ENCODE results near the gene TMEM243. TPM values are rescaled to one million over a fixed set of nuclear protein-coding genes. Genes with fewer than 3 reads are reported as not detected.

The TMEM243 gene
- total and polyA plus RNA-seq, 2 experiments from 2014 or later = 44.5 to 82.5 TPM

DNA sequence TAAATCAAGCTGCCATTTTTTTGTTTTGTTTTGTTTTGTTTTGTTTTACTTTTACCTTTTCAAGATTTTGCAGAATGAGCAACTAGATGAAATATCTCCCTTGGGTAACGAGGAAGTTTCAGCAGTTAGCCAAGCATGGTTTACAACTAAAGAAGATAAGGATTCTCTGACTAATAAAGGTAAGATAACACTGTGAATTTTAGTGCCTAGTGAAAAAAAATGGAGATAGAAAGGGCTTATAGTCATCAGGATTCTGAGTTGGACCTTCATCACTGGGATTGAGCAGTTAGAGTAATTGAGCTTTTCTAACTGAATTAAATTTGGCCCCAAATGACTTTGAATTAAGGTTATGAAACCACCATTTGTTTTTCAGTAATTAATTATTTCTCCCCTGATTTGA lies 46.1 kb downstream of the TMEM243 start (continued):
- TF ChIP-seq, protein P1, sequence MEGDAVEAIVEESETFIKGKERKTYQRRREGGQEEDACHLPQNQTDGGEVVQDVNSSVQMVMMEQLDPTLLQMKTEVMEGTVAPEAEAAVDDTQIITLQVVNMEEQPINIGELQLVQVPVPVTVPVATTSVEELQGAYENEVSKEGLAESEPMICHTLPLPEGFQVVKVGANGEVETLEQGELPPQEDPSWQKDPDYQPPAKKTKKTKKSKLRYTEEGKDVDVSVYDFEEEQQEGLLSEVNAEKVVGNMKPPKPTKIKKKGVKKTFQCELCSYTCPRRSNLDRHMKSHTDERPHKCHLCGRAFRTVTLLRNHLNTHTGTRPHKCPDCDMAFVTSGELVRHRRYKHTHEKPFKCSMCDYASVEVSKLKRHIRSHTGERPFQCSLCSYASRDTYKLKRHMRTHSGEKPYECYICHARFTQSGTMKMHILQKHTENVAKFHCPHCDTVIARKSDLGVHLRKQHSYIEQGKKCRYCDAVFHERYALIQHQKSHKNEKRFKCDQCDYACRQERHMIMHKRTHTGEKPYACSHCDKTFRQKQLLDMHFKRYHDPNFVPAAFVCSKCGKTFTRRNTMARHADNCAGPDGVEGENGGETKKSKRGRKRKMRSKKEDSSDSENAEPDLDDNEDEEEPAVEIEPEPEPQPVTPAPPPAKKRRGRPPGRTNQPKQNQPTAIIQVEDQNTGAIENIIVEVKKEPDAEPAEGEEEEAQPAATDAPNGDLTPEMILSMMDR (conservative IDR thresholded peaks at IDR 0.05; ENCODE audit: low read depth in 2 of 2) = no peak
- TF ChIP-seq EZH2 (IDR thresholded peaks at IDR 0.05; ENCODE audit: low read depth, unreplicated experiment) (no peak), ZNF114 (CRISPR knock-in tag; IDR thresholded peaks at IDR 0.05) (no peak)

GRCh38 chr7:87171282-87171934 lies 48.1 kb downstream of the TMEM243 start:
- Histone ChIP-seq H3K27ac (ENCODE audit: low read depth) (no peak overlapping the region), H3K4me3 (no peak overlapping the region), H3K27me3 (ENCODE audit: insufficient read depth) (no peaks in the 10 kb centered on the region), H3K9me2 (ENCODE audit: insufficient read depth) (no peaks in the 10 kb centered on the region), H3K4me1 (ENCODE audit: insufficient read depth) (no peaks in the 10 kb centered on the region), H3K79me2 (replicated peaks; ENCODE audit: insufficient read depth) (peaks cover 9% of the 10 kb centered on the region), H3F3A (replicated peaks; ENCODE audit: low read depth) (no peaks in the 10 kb centered on the region), H3K36me3 (ENCODE audit: insufficient read depth) (peaks cover 85% of the 10 kb centered on the region), H2AFZ (no peak overlapping the region), H4K20me1 (replicated peaks; ENCODE audit: insufficient read depth) (peaks cover 9% of the 10 kb centered on the region), H3K4me2 (no peak overlapping the region)
- ATAC-seq (no peak), DNase-seq (ENCODE audit: low spot score) (no peak)
- Mint-ChIP-seq H3K4me1 (no peaks in the 10 kb centered on the region), H3K36me3 (ENCODE audit: low read depth) (peaks cover 87% of the 10 kb centered on the region), H3K9me3 (no peaks in the 10 kb centered on the region), H3K27ac (no peak overlapping the region), H3K4me3 (no peak overlapping the region), H3K27me3 (ENCODE audit: insufficient read depth, low read depth, poor library complexity) (no peaks in the 10 kb centered on the region)
- TF ChIP-seq EZH2 (IDR thresholded peaks at IDR 0.05; ENCODE audit: low read depth, unreplicated experiment) = no peak
- no peak for TF ChIP-seq EZH2phosphoT487 (IDR thresholded peaks at IDR 0.05; ENCODE audit: unreplicated experiment)
- no peak for TF ChIP-seq POLR2AphosphoS5 (IDR thresholded peaks at IDR 0.05; ENCODE audit: low read depth)
- TF ChIP-seq, protein P2, sequence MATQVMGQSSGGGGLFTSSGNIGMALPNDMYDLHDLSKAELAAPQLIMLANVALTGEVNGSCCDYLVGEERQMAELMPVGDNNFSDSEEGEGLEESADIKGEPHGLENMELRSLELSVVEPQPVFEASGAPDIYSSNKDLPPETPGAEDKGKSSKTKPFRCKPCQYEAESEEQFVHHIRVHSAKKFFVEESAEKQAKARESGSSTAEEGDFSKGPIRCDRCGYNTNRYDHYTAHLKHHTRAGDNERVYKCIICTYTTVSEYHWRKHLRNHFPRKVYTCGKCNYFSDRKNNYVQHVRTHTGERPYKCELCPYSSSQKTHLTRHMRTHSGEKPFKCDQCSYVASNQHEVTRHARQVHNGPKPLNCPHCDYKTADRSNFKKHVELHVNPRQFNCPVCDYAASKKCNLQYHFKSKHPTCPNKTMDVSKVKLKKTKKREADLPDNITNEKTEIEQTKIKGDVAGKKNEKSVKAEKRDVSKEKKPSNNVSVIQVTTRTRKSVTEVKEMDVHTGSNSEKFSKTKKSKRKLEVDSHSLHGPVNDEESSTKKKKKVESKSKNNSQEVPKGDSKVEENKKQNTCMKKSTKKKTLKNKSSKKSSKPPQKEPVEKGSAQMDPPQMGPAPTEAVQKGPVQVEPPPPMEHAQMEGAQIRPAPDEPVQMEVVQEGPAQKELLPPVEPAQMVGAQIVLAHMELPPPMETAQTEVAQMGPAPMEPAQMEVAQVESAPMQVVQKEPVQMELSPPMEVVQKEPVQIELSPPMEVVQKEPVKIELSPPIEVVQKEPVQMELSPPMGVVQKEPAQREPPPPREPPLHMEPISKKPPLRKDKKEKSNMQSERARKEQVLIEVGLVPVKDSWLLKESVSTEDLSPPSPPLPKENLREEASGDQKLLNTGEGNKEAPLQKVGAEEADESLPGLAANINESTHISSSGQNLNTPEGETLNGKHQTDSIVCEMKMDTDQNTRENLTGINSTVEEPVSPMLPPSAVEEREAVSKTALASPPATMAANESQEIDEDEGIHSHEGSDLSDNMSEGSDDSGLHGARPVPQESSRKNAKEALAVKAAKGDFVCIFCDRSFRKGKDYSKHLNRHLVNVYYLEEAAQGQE (IDR thresholded peaks at IDR 0.05; ENCODE audit: unreplicated experiment) = no peak
- TF ChIP-seq JUNB (IDR thresholded peaks at IDR 0.05; ENCODE audit: unreplicated experiment) = no peak
- no peak for TF ChIP-seq CREB1 (CRISPR knock-in tag; IDR thresholded peaks at IDR 0.05; ENCODE audit: low read depth)
- TF ChIP-seq, protein P3, sequence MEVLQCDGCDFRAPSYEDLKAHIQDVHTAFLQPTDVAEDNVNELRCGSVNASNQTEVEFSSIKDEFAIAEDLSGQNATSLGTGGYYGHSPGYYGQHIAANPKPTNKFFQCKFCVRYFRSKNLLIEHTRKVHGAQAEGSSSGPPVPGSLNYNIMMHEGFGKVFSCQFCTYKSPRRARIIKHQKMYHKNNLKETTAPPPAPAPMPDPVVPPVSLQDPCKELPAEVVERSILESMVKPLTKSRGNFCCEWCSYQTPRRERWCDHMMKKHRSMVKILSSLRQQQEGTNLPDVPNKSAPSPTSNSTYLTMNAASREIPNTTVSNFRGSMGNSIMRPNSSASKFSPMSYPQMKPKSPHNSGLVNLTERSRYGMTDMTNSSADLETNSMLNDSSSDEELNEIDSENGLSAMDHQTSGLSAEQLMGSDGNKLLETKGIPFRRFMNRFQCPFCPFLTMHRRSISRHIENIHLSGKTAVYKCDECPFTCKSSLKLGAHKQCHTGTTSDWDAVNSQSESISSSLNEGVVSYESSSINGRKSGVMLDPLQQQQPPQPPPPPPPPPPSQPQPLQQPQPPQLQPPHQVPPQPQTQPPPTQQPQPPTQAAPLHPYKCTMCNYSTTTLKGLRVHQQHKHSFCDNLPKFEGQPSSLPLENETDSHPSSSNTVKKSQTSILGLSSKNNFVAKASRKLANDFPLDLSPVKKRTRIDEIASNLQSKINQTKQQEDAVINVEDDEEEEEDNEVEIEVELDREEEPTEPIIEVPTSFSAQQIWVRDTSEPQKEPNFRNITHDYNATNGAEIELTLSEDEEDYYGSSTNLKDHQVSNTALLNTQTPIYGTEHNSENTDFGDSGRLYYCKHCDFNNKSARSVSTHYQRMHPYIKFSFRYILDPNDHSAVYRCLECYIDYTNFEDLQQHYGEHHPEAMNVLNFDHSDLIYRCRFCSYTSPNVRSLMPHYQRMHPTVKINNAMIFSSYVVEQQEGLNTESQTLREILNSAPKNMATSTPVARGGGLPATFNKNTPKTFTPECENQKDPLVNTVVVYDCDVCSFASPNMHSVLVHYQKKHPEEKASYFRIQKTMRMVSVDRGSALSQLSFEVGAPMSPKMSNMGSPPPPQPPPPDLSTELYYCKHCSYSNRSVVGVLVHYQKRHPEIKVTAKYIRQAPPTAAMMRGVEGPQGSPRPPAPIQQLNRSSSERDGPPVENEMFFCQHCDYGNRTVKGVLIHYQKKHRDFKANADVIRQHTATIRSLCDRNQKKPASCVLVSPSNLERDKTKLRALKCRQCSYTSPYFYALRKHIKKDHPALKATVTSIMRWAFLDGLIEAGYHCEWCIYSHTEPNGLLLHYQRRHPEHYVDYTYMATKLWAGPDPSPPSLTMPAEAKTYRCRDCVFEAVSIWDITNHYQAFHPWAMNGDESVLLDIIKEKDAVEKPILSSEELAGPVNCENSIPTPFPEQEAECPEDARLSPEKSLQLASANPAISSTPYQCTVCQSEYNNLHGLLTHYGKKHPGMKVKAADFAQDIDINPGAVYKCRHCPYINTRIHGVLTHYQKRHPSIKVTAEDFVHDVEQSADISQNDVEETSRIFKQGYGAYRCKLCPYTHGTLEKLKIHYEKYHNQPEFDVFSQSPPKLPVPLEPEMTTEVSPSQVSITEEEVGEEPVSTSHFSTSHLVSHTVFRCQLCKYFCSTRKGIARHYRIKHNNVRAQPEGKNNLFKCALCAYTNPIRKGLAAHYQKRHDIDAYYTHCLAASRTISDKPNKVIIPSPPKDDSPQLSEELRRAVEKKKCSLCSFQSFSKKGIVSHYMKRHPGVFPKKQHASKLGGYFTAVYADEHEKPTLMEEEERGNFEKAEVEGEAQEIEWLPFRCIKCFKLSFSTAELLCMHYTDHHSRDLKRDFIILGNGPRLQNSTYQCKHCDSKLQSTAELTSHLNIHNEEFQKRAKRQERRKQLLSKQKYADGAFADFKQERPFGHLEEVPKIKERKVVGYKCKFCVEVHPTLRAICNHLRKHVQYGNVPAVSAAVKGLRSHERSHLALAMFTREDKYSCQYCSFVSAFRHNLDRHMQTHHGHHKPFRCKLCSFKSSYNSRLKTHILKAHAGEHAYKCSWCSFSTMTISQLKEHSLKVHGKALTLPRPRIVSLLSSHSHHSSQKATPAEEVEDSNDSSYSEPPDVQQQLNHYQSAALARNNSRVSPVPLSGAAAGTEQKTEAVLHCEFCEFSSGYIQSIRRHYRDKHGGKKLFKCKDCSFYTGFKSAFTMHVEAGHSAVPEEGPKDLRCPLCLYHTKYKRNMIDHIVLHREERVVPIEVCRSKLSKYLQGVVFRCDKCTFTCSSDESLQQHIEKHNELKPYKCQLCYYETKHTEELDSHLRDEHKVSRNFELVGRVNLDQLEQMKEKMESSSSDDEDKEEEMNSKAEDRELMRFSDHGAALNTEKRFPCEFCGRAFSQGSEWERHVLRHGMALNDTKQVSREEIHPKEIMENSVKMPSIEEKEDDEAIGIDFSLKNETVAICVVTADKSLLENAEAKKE (CRISPR knock-in tag; IDR thresholded peaks at IDR 0.05) = no peak
- no peak for TF ChIP-seq ZNF114 (CRISPR knock-in tag; IDR thresholded peaks at IDR 0.05)
- TF ChIP-seq ZNF331 (CRISPR knock-in tag; IDR thresholded peaks at IDR 0.05; ENCODE audit: low read depth) = no peak
- TF ChIP-seq ETS1 (IDR thresholded peaks at IDR 0.05) = no peak

Measured in GM23338 (cell line).